HG03139 (cell line): ENCODE results near the gene ING2.
"Not testable (repeated sequence)": the region's sequence is repeated elsewhere in the genome, so short reads cannot be mapped to it uniquely, and the experiment has no call there.

ENCODE experiments used
- ATAC-seq: cut with Tn5 transposase; IDR thresholded peaks from one replicate; pipeline ENCODE4 v1.9.1; 2021; ENCODE audit not compliant: unreplicated experiment

ING2 gene

GRCh38 chr4:183546376-183546775 is 41.5 kb downstream of the ING2 start:
- ATAC-seq, result no peak

- ATAC-seq, result no peak
Observed at GRCh38 chr4:183548306-183548705, 43.4 kb downstream of the ING2 start.

- no peak for ATAC-seq
Observed at GRCh38 chr4:183550345-183551093, 45.7 kb downstream of the ING2 start.

- ATAC-seq, result no peak
Observed at GRCh38 chr4:183552274-183553146, 47.7 kb downstream of the ING2 start.

DNA sequence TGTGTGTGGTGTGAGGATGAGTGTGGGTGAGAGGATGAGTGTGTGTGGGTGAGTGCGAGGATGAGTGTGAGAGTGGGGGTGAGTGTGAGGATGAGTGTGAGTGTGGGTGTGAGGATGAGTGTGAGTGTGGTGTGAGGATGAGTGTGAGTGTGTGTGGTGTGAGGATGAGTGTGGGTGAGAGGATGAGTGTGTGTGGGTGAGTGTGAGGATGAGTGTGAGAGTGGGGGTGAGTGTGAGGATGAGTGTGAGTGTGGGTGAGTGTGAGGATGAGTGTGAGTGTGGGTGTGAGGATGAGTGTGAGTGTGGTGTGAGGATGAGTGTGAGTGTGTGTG is 48.3 kb downstream of the ING2 start:
- ATAC-seq, result not testable (repeated sequence)

DNA sequence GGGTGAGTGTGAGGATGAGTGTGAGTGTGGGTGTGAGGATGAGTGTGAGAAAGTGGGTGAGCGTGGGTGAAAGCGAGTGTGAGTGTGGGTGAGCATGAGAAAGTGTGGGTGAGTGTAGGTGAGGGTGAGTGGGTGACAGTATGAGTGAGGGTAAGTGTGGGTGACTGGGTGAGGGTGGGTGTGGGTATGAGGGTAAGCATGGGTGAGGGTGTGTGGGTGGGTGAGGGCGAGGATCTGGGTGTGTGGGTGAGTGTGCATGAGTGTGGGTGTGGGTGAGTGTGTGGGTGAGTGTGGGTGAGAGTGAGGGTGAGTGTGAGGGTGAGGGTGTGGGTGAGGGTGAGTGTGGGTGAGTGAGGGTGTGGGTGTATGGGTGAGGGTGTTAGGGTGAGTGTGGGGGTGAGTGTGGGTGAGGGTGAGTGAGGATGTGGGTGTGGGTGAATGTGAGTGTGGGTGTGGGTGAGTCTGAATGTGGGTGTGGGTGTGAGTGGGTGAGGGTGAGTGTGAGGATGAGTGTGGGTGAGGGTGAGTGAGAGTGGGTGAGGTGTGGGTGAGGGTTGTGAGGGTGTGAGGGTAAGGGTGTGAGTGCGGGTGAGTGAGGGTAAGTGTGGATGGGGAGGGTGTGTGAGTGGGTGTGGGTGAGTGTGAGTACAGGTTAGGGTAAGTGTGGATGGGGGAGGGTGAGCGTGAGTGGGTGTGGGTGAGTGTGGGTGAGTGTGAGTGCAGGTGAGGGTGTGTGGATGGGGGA is 48.9 kb downstream of the ING2 start:
- ATAC-seq, result no peak

DNA sequence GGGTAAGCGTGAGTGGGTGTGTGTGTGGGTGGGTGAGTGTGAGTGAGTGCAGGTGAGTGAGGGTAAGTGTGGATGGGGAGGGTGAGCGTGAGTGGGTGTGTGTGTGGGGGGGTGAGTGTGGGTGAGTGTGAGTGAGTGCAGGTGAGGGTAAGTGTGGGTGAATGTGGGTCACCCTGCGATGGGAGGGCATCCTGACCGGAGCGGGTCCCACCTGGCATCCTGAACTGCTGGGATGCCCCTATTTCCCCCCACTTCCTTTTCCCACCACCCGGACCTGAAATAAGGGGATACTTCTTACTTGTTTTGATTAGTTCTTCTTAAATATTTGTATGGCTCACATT is 49.5 kb downstream of the ING2 start:
- ATAC-seq, result no peak

GRCh38 chr4:183554878-183555585 is 50.2 kb downstream of the ING2 start:
- ATAC-seq, result no peak

GRCh38 chr4:183556947-183557346 is 52.1 kb downstream of the ING2 start:
- ATAC-seq, result no peak

DNA sequence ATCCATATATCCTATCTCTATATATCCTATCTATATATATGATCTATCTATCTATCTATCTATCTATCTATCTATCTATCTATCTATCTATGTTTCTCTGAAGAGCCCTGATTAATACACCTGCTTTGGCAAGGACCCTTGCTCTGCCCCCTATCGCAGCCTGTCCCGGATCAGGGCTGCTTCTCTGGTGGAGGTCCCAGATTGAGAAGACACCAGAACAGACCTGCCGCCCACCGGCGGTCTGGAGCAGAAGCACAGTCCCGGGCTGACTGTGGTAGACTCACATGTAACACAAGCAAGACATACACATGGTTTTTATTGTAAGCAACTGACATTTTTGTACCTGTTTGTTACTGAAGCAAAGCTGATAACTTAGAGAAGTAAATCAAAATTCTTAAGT is 52.8 kb downstream of the ING2 start:
- no peak for ATAC-seq

GRCh38 chr4:183558873-183559272 is 54.0 kb downstream of the ING2 start:
- ATAC-seq, result no peak

GRCh38 chr4:183561905-183562304 is 57.0 kb downstream of the ING2 start:
- ATAC-seq, result no peak
